ENCODE results near the gene KLHL29.

The KLHL29 gene

DNA sequence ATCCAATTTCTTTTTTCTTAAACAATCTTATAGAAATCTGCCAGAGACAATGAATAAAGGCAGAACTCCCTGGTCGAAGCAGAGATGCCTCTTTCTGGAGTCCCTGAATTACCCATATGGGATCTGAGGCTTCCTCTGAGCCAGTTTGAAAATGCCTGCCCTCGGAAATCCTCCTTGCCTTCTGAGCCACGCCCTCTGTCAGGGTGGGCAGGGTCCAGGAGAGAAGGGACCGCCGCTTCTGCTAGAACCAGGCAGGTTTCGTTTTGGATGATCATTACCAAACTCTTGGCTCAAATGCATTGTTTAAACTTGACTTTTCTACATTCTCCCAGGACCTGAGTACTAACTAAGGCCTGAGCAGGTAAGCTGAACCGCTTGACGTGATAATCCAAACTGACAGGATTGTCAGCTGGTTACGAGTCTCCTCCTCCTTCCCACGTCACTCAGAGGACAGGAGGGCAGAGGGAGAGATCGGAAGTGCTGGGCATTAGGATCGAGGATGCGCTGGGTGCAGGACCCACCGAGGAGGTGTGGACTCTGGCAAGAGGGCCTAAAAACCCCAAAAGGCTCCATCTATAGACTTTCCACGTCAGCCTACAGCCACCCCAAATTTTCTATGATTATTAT lies 128.4 kb downstream of the KLHL29 start:
- no peaks in the 10 kb centered on the region for H3K36me3 ChIP-seq (replicated peaks)
- in situ Hi-C loops (cut with MboI; ENCODE audit: low sequenced_read_pairs): no loop called here
- H3K9me3 ChIP-seq: no peaks in the 10 kb centered on the region
- no peak overlapping the region for H3K4me3 ChIP-seq
- DNase-seq (ENCODE audit: low spot score in 2 of 2): no peak
- no peaks in the 10 kb centered on the region for H3K27me3 ChIP-seq (ENCODE audit: low read depth)
- no peaks in the 10 kb centered on the region for H3K4me1 ChIP-seq

GRCh38 chr2:23513872-23514793 lies 129.2 kb downstream of the KLHL29 start:
- no peaks in the 10 kb centered on the region for H3K36me3 ChIP-seq (replicated peaks)
- no peaks in the 10 kb centered on the region for H3K27me3 ChIP-seq (ENCODE audit: low read depth)
- no peaks in the 10 kb centered on the region for H3K4me1 ChIP-seq
- no peak overlapping the region for H3K4me3 ChIP-seq
- in situ Hi-C loops (cut with MboI; ENCODE audit: low sequenced_read_pairs): no loop called here
- no peak for DNase-seq (ENCODE audit: low spot score in 2 of 2)
- no peaks in the 10 kb centered on the region for H3K9me3 ChIP-seq

DNA sequence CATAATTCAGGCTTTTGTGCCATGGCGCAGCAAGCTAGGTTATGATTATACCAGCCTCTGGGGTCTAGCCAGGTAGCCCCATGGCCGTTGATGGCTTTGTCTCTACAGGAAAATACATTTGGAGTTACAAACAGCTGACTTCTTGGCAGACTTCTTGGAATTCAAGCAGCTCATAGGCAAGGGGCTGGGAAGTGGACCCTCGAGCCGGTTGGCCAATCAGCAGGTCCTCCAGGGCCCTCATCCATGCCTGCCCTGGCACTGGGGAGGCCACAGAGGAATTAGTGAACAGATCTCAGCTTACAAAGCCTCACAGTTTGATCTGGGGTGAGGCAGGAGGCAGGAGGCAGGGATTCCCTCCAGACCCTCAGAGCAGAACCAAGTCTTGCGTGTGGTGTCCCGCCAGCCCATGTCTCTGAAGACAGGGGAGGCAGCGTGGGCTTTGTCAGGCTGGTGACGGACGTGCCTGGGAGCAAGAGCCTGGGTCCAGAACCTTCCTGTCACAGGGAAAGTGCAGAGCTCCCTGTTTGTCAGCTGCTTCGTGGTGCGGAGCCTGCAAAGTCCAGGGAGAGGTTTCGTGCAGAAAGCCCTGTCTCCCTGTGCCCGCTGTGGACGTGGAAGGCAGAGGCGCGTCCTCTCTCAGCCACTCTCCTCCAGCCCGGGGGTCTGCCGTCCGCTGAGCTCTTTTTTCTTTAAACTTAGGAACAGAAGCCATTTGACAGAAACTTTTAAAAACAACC lies 131.7 kb downstream of the KLHL29 start:
- in situ Hi-C loops (cut with MboI; ENCODE audit: low sequenced_read_pairs): no loop called here
- Histone ChIP-seq H3K4me1 (no peaks in the 10 kb centered on the region), H3K36me3 (replicated peaks) (no peaks in the 10 kb centered on the region), H3K9me3 (no peaks in the 10 kb centered on the region), H3K4me3 (no peak overlapping the region), H3K27me3 (ENCODE audit: low read depth) (no peaks in the 10 kb centered on the region)
- DNase-seq (ENCODE audit: low spot score in 2 of 2): no peak

- Histone ChIP-seq H3K36me3 (replicated peaks) (no peaks in the 10 kb centered on the region), H3K4me3 (no peak overlapping the region), H3K27me3 (ENCODE audit: low read depth) (no peaks in the 10 kb centered on the region), H3K9me3 (no peaks in the 10 kb centered on the region), H3K4me1 (no peaks in the 10 kb centered on the region)
- no peak for DNase-seq (ENCODE audit: low spot score in 2 of 2)
- in situ Hi-C loops (cut with MboI; ENCODE audit: low sequenced_read_pairs): no loop called here
These were observed 133.7 kb downstream of the KLHL29 start for GRCh38 chr2:23518481-23519333.

DNA sequence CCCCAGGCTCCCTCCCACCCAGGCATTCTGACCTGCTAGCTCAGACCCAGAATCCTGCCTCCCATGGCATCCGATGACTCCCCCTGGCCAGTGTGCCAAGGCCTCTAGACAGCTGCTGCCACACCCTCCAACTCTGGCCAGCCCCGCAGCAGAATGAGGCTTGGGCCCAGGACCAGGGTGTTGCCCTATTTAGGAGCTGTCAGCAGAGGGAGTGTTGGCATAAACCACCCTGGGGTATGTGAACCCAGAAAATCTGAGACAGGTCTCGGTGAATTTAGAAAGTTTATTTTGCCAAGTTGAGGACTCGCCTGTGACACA lies 134.3 kb downstream of the KLHL29 start:
- DNase-seq (ENCODE audit: low spot score in 2 of 2): no peak
- Histone ChIP-seq H3K4me3 (no peak overlapping the region), H3K9me3 (no peaks in the 10 kb centered on the region), H3K4me1 (no peaks in the 10 kb centered on the region), H3K36me3 (replicated peaks) (no peaks in the 10 kb centered on the region), H3K27me3 (ENCODE audit: low read depth) (no peaks in the 10 kb centered on the region)
- in situ Hi-C loops (cut with MboI; ENCODE audit: low sequenced_read_pairs): no loop called here

DNA sequence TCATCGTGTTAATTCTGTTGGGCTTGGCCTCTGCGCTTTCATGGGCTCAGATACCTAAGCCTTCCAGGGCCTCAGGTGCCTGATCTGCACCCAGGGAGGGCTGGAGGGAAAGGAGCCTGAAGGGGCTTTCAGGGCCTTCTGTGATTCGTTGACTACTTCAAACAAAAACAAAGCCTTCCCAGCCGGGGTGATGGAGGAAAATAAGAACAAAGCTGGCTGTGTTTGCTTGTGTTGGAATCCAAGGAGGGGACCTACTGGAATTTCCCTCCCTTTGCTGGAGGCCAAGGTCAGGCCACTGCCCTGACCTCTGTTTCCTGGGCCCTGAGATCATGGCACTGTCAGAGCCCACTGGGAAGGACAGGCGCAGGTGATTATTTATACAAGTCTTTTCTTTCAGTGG lies 135.3 kb downstream of the KLHL29 start:
- DNase-seq (ENCODE audit: low spot score in 2 of 2): no peak

DNA sequence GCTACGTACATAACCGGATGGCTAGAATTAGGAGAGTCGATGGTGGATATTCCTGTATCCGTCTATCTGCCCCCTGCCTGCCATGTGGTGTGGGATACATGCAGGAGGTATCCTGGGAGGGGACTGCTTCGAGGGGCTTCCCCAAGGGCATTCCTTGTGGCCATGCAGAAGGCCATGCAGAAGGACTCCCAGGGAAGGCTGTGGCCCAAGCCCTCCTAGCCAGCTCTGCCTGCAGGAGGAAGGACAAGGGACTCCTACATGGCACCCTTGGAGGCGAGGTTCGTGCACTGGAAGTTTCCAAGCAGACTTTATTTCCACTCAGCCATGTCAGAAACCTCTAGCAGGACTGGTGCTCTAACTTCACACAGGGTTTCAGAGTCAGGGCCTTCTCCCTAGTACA lies 136.1 kb downstream of the KLHL29 start:
- H3K27me3 ChIP-seq (ENCODE audit: low read depth): no peaks in the 10 kb centered on the region
- in situ Hi-C loops (cut with MboI; ENCODE audit: low sequenced_read_pairs): no loop called here
- no peaks in the 10 kb centered on the region for H3K4me1 ChIP-seq

More for the DNA sequence above, 135.3 kb downstream of the KLHL29 start:
- H3K9me3 ChIP-seq: no peaks in the 10 kb centered on the region
- no peaks in the 10 kb centered on the region for H3K27me3 ChIP-seq (ENCODE audit: low read depth)
- no peak overlapping the region for H3K4me3 ChIP-seq
- no peaks in the 10 kb centered on the region for H3K4me1 ChIP-seq
- H3K36me3 ChIP-seq (replicated peaks): no peaks in the 10 kb centered on the region
- in situ Hi-C loops (cut with MboI; ENCODE audit: low sequenced_read_pairs): no loop called here

DNA sequence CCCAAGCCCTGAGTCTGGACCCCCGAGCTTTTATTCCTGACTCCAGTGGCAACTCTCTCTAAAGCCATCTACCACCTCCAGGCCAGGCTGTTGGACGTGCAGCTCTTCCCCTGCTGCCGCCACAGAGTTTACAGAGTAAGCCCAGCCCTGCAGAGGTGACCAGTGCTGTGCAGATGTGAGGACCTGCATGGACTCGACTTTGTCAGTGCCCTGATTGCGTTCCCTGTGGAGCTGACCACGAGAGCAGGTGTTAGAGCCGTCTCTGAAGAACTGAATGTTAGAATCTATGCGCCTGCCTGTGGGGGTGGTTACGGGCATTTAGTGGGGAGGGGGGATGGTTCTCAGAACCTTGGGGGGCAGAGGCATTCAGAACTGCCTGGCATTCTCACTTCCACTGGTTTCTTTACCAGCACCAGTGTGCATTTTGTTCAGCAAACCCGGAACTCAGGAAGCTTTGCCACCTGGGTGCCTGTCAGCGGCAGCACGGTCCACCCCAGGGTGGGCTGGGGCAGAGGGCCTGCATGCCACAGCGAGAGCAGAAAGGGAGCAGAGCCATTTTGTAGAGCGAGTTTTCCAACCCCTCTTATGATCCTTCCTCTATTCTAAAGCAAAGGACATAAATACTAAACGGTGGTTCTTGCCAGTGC lies 137.9 kb downstream of the KLHL29 start:
- DNase-seq (ENCODE audit: low spot score in 2 of 2): no peak
- no peaks in the 10 kb centered on the region for H3K36me3 ChIP-seq (replicated peaks)
- H3K9me3 ChIP-seq: no peaks in the 10 kb centered on the region
- H3K4me3 ChIP-seq: no peak overlapping the region
- in situ Hi-C loops (cut with MboI; ENCODE audit: low sequenced_read_pairs): no loop called here
- no peaks in the 10 kb centered on the region for H3K4me1 ChIP-seq
- H3K27me3 ChIP-seq (ENCODE audit: low read depth): no peaks in the 10 kb centered on the region

More for the DNA sequence above, 136.1 kb downstream of the KLHL29 start:
- Histone ChIP-seq H3K36me3 (replicated peaks) (no peaks in the 10 kb centered on the region), H3K9me3 (no peaks in the 10 kb centered on the region), H3K4me3 (no peak overlapping the region)
- DNase-seq (ENCODE audit: low spot score in 2 of 2): no peak

DNA sequence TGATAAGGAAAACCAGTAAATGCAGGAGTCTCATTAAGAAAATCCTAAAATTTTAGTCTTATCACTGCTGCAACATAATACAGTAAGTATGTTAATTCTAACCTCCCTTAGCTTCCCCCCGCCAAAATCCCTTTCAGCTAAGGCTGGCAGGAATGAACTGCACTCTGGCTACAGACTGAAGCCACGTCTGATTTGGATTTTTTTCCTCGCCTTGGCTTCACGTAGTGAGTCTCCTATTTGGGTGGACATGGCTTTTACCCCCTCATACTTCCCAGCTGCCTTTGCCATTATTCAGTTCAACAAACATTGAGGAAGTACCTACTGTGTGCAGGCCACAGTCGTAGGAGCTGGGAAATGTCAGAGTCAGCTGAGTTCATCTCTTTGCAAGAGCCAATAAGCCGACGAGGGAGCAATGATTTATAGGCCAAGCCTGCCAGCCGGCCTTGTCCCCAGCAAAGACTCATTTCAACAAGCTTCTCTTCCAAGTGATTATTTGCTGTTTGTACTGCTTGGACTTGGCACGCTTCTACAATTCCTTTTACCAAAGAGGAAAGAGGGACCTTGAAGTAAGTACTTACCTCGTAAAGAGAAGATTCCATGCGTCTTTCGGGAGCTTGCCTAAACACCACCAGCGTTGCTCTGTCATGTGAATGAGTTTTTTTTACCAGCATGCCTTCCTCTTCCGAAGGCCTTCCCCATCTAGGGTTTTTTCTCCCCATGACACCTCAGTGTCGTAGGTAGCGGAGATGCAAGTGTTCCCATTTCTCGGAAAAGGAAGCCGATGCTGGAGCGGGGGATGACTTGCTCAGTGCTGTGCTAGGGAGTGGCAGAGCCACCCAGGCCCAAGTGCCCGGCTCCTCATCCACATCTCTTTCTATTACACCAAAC lies 138.6 kb downstream of the KLHL29 start:
- Histone ChIP-seq H3K4me3 (no peak overlapping the region), H3K4me1 (no peaks in the 10 kb centered on the region), H3K27me3 (ENCODE audit: low read depth) (no peaks in the 10 kb centered on the region), H3K36me3 (replicated peaks) (no peaks in the 10 kb centered on the region), H3K9me3 (no peaks in the 10 kb centered on the region)
- in situ Hi-C loops (cut with MboI; ENCODE audit: low sequenced_read_pairs): no loop called here
- no peak for DNase-seq (ENCODE audit: low spot score in 2 of 2)

DNA sequence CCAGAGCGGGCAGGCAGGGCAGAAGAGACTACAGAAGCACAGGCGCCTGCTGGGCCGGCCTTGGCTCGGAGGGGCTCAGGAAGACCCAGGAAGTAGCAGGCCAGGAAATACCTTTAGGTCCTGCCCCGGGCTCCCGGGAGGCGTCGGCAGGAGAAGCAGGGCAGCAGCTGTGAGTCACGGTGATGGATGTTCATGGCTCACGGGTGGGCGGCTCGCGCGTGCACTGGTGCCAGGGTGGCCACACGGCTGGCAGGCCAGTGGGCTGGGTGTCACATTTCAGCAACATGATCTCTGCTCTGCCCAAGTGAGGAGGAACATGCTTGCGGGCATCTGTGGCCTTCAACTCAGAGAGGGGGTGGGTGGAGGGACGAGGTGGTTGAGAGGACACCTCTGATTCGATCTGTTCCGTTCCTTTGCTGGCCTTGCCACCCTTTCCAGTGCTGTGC lies 139.3 kb downstream of the KLHL29 start:
- Histone ChIP-seq H3K9me3 (no peaks in the 10 kb centered on the region), H3K4me3 (no peak overlapping the region), H3K27me3 (ENCODE audit: low read depth) (no peaks in the 10 kb centered on the region), H3K36me3 (replicated peaks) (no peaks in the 10 kb centered on the region), H3K4me1 (no peaks in the 10 kb centered on the region)
- in situ Hi-C loops (cut with MboI; ENCODE audit: low sequenced_read_pairs): no loop called here
- no peak for DNase-seq (ENCODE audit: low spot score in 2 of 2)

- H3K36me3 ChIP-seq (replicated peaks): no peaks in the 10 kb centered on the region
- no peaks in the 10 kb centered on the region for H3K27me3 ChIP-seq (ENCODE audit: low read depth)
- no peaks in the 10 kb centered on the region for H3K9me3 ChIP-seq
- DNase-seq (ENCODE audit: low spot score in 2 of 2): no peak
- no peaks in the 10 kb centered on the region for H3K4me1 ChIP-seq
- H3K4me3 ChIP-seq: no peak overlapping the region
- in situ Hi-C loops (cut with MboI; ENCODE audit: low sequenced_read_pairs): no loop called here
These were observed 140.3 kb downstream of the KLHL29 start for GRCh38 chr2:23525137-23525765.

- Histone ChIP-seq H3K27me3 (ENCODE audit: low read depth) (no peaks in the 10 kb centered on the region), H3K4me3 (no peak overlapping the region), H3K36me3 (replicated peaks) (no peaks in the 10 kb centered on the region), H3K9me3 (no peaks in the 10 kb centered on the region), H3K4me1 (no peaks in the 10 kb centered on the region)
- no peak for DNase-seq (ENCODE audit: low spot score in 2 of 2)
- in situ Hi-C loops (cut with MboI; ENCODE audit: low sequenced_read_pairs): no loop called here
These were observed 141.1 kb downstream of the KLHL29 start for GRCh38 chr2:23526114-23526513.
